Activated naive CD8-positive, alpha-beta T cell treated with anti-CD3 and anti-CD28 coated beads, Interleukin-2, amount 50 U/mL, for 24 hours (primary cell): Measurements from ENCODE around the gene OTULINL.

Source experiments
- ATAC-seq: fragments of 150-1000 bp; cut with Tn5 transposase; one replicate; pipeline ENCODE4 v1.10.0; 2021
- DNase-seq: peaks from one replicate; pipeline ENCODE4 v3.0.0; 2021
- H3K27ac Mint-ChIP-seq: one replicate; pipeline ENCODE4 v1.8.0; 2021; ENCODE audit warnings: mild to moderate bottlenecking, mixed read lengths
- H3K27me3 Mint-ChIP-seq: one replicate; pipeline ENCODE4 v1.8.0; 2021; ENCODE audit warnings: mixed read lengths
- H3K36me3 Mint-ChIP-seq: one replicate; pipeline ENCODE4 v1.8.0; 2021; ENCODE audit warnings: low read depth, mixed read lengths
- H3K4me1 Mint-ChIP-seq: one replicate; pipeline ENCODE4 v1.8.0; 2021; ENCODE audit warnings: mixed read lengths
- H3K4me3 Mint-ChIP-seq: one replicate; pipeline ENCODE4 v1.8.0; 2021; ENCODE audit warnings: mild to moderate bottlenecking, moderate library complexity, mixed read lengths
- H3K9me3 Mint-ChIP-seq: one replicate; pipeline ENCODE4 v1.8.0; 2021; ENCODE audit warnings: mixed read lengths

The OTULINL gene

DNA sequence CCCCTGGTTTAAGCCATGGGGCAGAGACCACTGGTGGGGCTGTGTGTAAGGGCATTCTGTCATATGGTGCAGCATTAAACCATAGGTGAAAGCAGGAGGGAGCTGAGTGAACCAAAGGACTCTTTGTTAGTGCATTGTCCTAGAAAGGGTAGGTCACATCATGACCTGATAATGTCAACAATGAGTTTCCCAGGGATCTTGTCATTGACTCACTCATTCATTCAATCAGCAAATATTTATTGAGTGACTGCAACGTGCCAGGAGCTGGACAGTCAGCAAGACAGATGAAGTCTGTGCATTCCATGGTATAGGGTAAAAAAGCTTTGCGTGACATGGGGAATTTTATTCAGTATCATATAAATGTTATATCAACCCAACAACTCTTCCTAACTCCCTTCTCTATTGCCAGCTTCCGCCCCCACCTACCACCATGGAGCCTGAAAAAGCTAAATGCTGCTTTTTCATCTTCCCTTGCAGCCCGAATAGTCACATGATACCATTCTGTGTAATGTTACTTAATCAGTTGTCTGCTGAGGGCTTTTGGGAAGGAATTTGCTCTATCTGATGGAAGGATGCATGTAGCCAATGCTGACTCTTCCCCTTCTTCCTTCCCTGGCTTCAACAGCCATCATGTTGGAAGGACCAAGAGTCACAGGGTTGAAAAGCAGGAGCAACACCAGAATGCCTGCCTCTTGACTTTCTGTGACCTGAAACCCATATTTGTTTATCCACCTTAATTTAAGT, 11.5 kb upstream of the OTULINL start:
- H3K36me3 Mint-ChIP-seq = no peaks in the 10 kb centered on the region
- no peak overlapping the region for H3K4me3 Mint-ChIP-seq

DNA sequence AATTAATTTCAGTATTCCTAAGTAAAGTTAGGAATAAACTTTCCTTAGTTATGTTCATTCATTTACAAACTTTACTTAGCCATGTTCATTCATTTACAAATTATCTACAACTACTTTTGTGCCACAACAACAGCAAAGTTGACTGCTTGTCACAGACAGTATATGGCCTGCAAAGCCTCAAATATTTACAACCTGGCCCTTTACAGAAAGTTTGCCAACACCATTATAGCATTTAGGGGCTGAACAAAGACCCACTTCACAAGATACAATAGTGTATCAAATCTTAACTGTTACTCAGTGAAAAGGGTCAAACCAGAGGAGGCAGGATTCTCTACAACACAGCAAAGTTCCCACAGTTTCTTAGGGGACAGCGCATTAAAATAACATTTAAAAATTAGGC, 9.7 kb upstream of the OTULINL start:
- no peaks in the 10 kb centered on the region for H3K4me1 Mint-ChIP-seq
- H3K27ac Mint-ChIP-seq = no peak overlapping the region
- H3K36me3 Mint-ChIP-seq = no peaks in the 10 kb centered on the region
- no peak overlapping the region for H3K4me3 Mint-ChIP-seq
- H3K9me3 Mint-ChIP-seq = no peaks in the 10 kb centered on the region
- DNase-seq (no peak), ATAC-seq (no peak)
- peaks cover 2% of the 10 kb centered on the region for H3K27me3 Mint-ChIP-seq

More for the DNA sequence above, 11.5 kb upstream of the OTULINL start:
- DNase-seq (no peak), ATAC-seq (no peak)
- Mint-ChIP-seq H3K27me3 (peaks cover 2% of the 10 kb centered on the region), H3K27ac (no peak overlapping the region), H3K4me1 (no peaks in the 10 kb centered on the region), H3K9me3 (no peaks in the 10 kb centered on the region)

DNA sequence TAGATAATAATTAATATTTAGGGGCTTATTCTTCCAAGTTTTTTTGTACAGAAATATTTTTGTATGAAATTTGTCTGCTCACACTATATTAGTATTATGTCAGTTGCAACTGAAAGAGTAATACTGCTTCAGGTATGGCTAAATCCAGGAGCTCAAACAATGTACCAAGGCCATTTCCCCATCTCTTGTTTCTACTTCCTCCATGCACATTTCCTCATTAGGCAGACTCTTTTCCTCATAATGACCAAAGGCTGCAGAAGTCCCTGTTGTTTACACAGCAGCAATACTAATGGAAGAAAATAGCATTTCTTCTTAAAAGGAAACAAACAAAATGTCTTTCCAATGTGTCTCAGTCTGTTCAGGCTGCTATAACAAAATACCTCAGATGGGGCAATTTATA, 9.2 kb upstream of the OTULINL start:
- Mint-ChIP-seq H3K27me3 (peaks cover 2% of the 10 kb centered on the region), H3K9me3 (no peaks in the 10 kb centered on the region), H3K4me1 (no peaks in the 10 kb centered on the region), H3K27ac (no peak overlapping the region), H3K4me3 (no peak overlapping the region), H3K36me3 (no peaks in the 10 kb centered on the region)
- no peak for ATAC-seq
- DNase-seq = no peak

DNA sequence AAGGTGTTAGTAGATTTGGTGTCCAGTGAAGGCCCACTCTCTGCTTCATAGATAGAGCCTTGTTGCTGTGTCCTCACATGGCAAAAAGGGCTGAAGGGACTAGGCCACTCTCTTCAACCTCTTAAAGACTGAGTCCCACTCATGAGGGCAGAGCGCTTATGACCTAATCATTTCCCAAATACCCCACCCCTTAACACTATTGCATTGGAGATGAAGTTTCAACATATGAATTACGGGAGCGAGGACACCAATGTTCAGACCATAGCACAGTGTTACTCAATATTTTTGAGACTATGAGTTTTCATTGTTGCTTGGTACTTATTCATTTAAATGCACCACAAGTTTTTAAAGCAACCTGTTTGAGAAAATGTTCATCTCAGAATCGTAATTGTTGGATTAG, 8.8 kb upstream of the OTULINL start:
- no peak overlapping the region for H3K4me3 Mint-ChIP-seq
- DNase-seq (no peak), ATAC-seq (no peak)
- H3K27me3 Mint-ChIP-seq = peaks cover 2% of the 10 kb centered on the region
- no peaks in the 10 kb centered on the region for H3K4me1 Mint-ChIP-seq
- H3K36me3 Mint-ChIP-seq = no peaks in the 10 kb centered on the region
- no peak overlapping the region for H3K27ac Mint-ChIP-seq
- no peaks in the 10 kb centered on the region for H3K9me3 Mint-ChIP-seq

DNA sequence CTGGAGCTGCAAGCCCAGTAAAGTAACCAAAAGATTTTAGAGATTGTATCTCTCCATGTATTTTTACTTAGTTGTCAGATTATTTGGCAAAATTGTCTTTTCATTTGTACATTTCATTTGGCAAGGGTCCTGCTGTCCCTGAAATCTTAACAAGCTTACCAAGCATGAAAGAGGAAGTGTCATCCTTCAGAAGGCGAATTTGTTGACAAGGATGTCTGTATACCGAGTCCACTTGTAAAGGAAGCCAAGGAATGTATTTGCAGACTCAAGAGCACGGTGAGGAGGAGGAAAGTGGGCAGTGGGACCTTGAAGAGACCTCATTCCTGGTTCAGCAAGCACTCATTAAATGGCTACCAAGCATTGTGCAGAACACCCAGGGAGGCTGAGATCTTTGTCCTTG, 7.5 kb upstream of the OTULINL start:
- Mint-ChIP-seq H3K9me3 (no peaks in the 10 kb centered on the region), H3K4me1 (no peaks in the 10 kb centered on the region)
- no peak for ATAC-seq

DNA sequence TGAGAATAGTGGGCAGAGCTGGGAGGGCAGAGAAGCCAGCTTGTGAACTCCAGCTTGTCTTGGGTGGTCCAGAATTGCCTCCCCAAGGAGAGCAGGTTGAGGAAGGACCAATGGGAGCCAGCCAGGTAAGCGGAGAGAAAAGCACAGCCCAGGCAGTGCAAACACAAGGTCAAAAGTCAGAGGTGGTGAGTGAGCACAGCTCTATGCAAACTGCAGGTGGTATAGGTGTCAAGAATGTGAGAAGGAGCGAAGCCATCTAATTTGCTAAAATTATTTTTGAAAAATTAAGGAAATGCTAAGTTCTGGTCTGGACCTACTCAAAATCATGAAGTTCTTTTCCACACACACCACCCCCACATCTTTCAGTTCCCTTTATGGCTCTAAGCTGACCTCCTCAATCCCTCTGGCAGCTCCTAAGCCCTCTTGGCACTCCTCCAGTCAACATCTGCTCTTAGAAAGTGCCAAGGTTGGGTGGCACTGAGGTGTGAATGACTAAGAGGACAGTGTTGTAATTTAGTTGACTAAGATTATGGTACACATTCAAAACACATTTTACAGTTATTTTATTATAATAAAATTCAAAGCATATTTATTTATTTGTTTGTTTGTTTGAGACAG, 6.6 kb upstream of the OTULINL start:
- Mint-ChIP-seq H3K36me3 (no peaks in the 10 kb centered on the region), H3K9me3 (no peaks in the 10 kb centered on the region), H3K27ac (no peak overlapping the region), H3K27me3 (no peaks in the 10 kb centered on the region), H3K4me1 (no peaks in the 10 kb centered on the region), H3K4me3 (no peak overlapping the region)
- no peak for ATAC-seq
- no peak for DNase-seq

More for the DNA sequence above, 7.5 kb upstream of the OTULINL start:
- Mint-ChIP-seq H3K36me3 (no peaks in the 10 kb centered on the region), H3K27me3 (no peaks in the 10 kb centered on the region), H3K4me3 (no peak overlapping the region), H3K27ac (no peak overlapping the region)
- DNase-seq = no peak

DNA sequence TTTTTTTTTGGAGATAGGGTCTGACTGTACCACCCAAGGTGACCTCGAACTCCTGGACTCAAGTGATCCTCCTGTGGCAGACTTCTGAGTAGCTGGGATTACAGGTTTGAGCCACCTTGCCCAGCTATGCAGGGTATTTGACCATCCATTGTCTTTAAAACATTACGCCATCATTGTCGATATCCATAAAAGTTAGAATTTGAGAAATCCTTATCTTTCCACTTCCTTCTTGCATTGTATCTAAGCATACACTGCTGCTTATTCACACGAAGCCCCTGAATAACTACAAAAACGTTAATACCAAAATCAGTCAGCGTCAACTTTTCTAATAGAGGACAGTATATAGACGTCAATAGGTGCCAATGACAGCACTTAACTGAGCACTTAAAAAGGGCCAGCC, 5.4 kb upstream of the OTULINL start:
- ATAC-seq = no peak
- Mint-ChIP-seq H3K9me3 (no peaks in the 10 kb centered on the region), H3K4me1 (peaks cover 4% of the 10 kb centered on the region), H3K27ac (no peak overlapping the region), H3K36me3 (no peaks in the 10 kb centered on the region), H3K4me3 (no peak overlapping the region), H3K27me3 (peaks cover 7% of the 10 kb centered on the region)
- DNase-seq = no peak

DNA sequence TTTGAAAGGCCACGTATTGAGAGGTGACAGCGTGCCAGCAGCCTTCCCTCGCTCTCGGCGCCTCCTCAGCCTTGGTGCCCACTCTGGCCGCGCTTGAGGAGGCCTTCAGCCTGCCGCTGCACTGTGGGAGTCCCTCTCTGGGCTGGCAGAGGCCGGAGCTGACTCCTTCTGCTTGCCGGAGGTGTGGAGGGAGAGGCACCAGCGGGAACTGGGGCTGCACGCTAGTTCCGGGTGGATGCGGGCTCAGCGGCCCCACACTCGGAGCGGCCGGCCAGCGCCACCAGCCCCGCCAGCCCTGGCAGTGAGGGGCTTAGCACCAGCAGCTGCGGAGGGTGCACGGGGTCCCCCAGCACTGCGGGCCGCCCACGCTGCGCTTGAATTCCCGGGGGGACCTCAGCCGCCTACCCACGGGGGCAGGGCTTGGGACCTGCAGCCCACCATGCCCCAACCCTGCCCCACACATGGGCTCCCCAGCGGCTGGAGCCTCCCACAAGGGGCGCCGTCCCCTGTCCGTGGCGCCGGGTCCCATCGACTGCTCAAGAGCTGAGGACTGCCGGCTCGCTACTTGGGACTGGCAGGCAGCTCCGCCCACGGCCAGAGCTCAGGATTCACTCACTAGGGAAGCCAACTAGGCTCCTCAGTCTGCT, 4.4 kb upstream of the OTULINL start:
- Mint-ChIP-seq H3K4me1 (peaks cover 5% of the 10 kb centered on the region), H3K9me3 (no peaks in the 10 kb centered on the region), H3K4me3 (no peak overlapping the region), H3K27me3 (peaks cover 7% of the 10 kb centered on the region), H3K36me3 (no peaks in the 10 kb centered on the region), H3K27ac (no peak overlapping the region)
- ATAC-seq (no peak), DNase-seq (no peak)

DNA sequence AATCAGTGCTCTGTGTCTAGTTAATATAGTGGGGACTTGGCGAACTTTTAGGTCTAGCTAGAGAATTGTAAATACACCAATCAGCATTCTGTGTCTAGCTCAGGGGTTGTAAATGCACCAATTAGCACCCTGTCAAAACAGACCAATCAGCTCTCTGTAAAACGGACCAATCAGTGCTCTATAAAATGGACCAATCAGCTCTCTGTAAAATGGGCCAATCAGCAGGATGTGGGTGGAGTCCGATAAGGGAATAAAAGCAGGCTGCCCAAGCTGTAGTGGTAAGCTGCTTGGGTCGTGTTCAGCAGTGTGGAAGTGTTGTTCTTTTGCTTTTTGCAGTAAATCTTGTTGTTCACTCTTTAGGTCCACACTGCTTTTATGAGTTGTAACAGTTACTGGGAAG, 3.6 kb upstream of the OTULINL start:
- peaks cover 8% of the 10 kb centered on the region for H3K4me1 Mint-ChIP-seq
- peaks cover 7% of the 10 kb centered on the region for H3K27me3 Mint-ChIP-seq
- ATAC-seq = no peak
- no peaks in the 10 kb centered on the region for H3K36me3 Mint-ChIP-seq
- DNase-seq = no peak
- no peak overlapping the region for H3K27ac Mint-ChIP-seq
- no peak overlapping the region for H3K4me3 Mint-ChIP-seq
- no peaks in the 10 kb centered on the region for H3K9me3 Mint-ChIP-seq

DNA sequence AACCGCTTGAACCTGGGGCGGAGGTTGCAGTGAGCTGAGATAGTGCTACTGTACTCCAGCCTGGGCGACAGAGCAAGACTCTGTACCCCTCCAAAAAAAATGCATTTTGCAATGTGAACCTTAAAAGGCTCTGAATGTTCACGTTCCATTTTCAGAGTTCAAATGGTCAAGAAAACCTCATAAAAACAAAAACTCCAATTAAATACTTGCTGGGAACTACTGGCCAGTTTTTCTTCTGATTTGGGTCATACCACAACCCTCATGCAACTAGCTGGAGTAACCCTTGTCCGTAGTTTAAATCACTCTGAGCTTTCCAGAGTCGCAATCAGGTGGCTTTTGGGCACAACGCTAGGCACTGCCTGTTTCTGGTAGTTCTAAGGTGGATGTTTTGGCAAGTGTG, 2.3 kb upstream of the OTULINL start:
- Mint-ChIP-seq H3K9me3 (no peaks in the 10 kb centered on the region), H3K4me3 (no peak overlapping the region), H3K27ac (no peak overlapping the region), H3K36me3 (no peaks in the 10 kb centered on the region), H3K27me3 (peaks cover 7% of the 10 kb centered on the region), H3K4me1 (peaks cover 21% of the 10 kb centered on the region)
- DNase-seq (no peak), ATAC-seq (no peak)

DNA sequence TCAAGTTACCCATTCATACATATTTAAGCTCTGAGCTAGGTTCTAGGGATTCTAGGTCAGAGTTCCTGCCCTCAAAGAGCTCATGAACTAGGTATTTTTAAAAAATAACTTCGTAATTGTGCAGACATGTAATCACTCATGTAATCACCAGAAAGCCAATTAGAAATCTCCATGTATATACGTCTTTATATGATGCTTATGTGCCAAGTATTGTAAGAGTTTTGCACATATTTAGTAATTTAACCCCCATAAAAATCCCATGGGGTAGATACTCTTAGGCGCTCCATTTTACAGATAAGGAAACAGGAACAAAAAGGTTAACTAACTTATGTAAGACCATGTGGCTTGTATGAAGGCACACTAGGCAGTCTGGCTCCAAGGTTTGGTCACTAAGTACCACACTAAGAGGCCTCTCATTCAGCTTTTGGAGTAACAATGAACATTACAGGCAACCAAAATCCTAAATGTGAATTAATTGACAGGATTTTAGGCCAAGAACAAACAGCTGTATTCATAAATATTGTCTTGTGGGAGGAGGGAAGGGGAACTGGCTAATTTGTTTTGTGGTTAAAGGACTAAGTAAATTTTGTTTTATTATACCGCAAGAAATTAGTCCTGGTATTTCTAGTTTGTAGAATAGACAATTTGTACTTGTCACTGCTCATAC, 1.7 kb upstream of the OTULINL start:
- ATAC-seq = no peak
- H3K27me3 Mint-ChIP-seq = peaks cover 7% of the 10 kb centered on the region
- H3K27ac Mint-ChIP-seq = no peak overlapping the region
- H3K36me3 Mint-ChIP-seq = no peaks in the 10 kb centered on the region
- no peak for DNase-seq
- peaks cover 27% of the 10 kb centered on the region for H3K4me1 Mint-ChIP-seq
- H3K4me3 Mint-ChIP-seq = no peak overlapping the region
- no peaks in the 10 kb centered on the region for H3K9me3 Mint-ChIP-seq

DNA sequence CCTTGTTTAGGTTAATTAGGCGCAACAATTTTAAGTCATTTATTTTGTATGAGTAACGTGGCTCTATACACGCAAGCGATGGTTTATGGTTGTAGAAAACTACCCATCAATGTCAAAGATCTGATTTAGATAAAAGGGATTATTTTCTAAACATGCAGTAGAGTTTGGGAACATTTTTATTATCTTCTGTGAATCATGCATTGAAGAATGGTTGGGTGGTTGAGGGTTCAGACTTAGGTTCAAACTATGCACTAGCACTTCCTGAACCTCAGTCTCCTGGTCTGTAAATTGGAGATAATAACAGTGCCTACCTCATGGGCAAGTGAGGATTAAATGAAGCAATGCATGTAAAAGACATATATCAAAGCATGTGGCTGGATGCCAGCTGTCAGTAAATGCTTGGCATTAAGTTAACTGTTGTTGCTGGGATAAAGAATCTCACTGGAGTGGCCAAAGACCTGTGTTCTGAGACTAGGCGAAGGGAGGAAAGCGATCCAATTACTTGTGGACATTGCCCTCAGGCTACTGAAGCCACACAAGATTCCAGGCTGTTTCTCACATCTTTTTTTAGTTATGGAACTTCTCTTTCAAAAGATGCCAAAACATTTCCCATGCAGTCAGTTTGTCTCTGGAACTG, 1.1 kb upstream of the OTULINL start:
- Mint-ChIP-seq H3K36me3 (no peaks in the 10 kb centered on the region), H3K27ac (no peak overlapping the region), H3K9me3 (no peaks in the 10 kb centered on the region), H3K4me1 (peaks cover 30% of the 10 kb centered on the region), H3K4me3 (peak overlapping the region; percentile 73), H3K27me3 (peaks cover 7% of the 10 kb centered on the region)
- DNase-seq (no peak), ATAC-seq (no peak)

DNA sequence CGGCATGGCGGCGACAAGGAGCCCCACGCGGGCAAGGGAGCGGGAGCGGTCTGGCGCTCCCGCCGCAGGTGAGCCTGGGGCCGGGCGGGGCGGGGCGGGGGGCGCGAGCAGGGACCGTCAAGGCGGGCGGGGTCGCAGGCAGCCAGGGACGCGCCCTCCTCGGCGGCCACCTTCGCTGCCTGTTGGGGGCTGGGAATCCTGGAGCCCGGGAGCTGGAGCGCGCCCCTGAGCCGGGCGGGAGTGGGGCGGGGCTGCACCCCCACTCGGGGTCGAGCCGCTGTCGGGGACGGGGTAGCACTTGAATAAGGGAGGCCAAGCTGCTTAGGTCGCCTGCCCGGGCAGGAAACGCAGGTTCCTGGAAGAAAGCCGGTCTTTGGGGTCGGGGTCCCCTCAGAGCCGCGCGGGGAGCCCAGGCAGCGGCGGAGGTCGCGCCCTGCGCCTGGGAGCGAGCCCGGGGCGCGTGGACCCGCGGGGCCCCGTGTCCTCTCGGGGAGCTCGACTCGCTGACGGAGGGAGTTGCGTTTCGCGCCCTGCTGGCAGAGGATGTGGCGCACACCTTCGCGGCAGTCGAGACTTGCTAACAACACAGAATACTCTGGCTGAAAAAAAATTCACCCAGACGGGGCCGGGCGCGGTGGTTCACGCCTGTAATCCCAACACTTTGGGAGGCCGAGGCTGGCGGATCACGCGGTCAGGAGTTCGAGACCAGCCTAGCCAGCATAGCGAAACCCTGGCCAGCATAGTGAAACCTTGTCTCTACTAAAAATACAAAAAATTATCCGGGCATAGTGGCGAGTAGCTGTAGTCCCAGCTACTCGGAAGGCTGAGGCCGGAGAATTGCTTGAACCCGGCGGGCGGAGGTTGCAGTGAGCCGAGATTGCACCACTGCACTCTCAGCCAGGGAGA, 552 bp downstream of the OTULINL start:
- H3K4me1 Mint-ChIP-seq = peaks cover 43% of the 10 kb centered on the region
- H3K36me3 Mint-ChIP-seq = no peaks in the 10 kb centered on the region
- ATAC-seq (peak; percentile 81), DNase-seq (peak; percentile 76)
- H3K4me3 Mint-ChIP-seq = peak overlapping the region; percentile 77
- peak overlapping the region; percentile 55 for H3K27ac Mint-ChIP-seq
- H3K9me3 Mint-ChIP-seq = no peaks in the 10 kb centered on the region
- peaks cover 7% of the 10 kb centered on the region for H3K27me3 Mint-ChIP-seq

DNA sequence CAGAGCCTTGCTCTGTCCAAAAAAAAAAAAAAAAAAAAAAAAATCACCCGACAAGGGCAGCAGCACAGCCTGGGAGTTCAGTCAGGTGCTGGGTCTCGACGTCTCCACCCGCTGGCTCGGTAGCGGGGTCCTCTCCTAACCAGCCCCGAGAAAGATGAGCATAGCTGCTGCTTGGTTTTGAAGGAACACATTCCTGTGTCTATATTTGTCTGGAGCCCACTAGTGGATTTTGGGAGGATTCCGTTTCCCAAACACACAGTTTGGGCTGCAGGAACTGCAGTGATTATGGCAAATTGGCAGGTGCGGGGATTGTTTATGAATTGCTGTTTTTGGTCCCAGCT, 1.2 kb downstream of the OTULINL start:
- no peaks in the 10 kb centered on the region for H3K36me3 Mint-ChIP-seq
- H3K9me3 Mint-ChIP-seq = no peaks in the 10 kb centered on the region
- DNase-seq (no peak), ATAC-seq (no peak)
- H3K4me3 Mint-ChIP-seq = peak overlapping the region; percentile 77
- peaks cover 48% of the 10 kb centered on the region for H3K4me1 Mint-ChIP-seq
- H3K27me3 Mint-ChIP-seq = peaks cover 7% of the 10 kb centered on the region
- H3K27ac Mint-ChIP-seq = peak overlapping the region; percentile 55
